HG02798 (cell line): ENCODE results near the gene ANKRD18A.
"Not testable (repeated sequence)": the region's sequence is repeated elsewhere in the genome, so short reads cannot be mapped to it uniquely, and the experiment has no call there.

Experiments
- ATAC-seq: cut with Tn5 transposase; IDR thresholded peaks from one replicate; pipeline ENCODE4 v1.9.1; 2021; ENCODE audit warnings: mild to moderate bottlenecking; ENCODE audit not compliant: unreplicated experiment, poor library complexity

ANKRD18A gene

GRCh38 chr9:38634315-38634714 is 13.9 kb upstream of the ANKRD18A start:
- no peak for ATAC-seq

GRCh38 chr9:38629511-38629910 is 9.1 kb upstream of the ANKRD18A start:
- no peak for ATAC-seq

GRCh38 chr9:38626006-38626405 is 5.6 kb upstream of the ANKRD18A start:
- no peak for ATAC-seq

- no peak for ATAC-seq
Observed at GRCh38 chr9:38622951-38623350, 2.6 kb upstream of the ANKRD18A start.

GRCh38 chr9:38622288-38622674 is 1.9 kb upstream of the ANKRD18A start:
- no peak for ATAC-seq

GRCh38 chr9:38621434-38622287 is 1.3 kb upstream of the ANKRD18A start:
- ATAC-seq = peak; percentile 39

- no peak for ATAC-seq
Observed at GRCh38 chr9:38619556-38620447, 594 bp downstream of the ANKRD18A start.

GRCh38 chr9:38598029-38598745 is 22.2 kb downstream of the ANKRD18A start:
- not testable (repeated sequence) for ATAC-seq

GRCh38 chr9:38595117-38595516 is 25.3 kb downstream of the ANKRD18A start:
- not testable (repeated sequence) for ATAC-seq

GRCh38 chr9:38591346-38592063 is 28.9 kb downstream of the ANKRD18A start:
- ATAC-seq = not testable (repeated sequence)

GRCh38 chr9:38583765-38584164 is 36.6 kb downstream of the ANKRD18A start:
- not testable (repeated sequence) for ATAC-seq

GRCh38 chr9:38580112-38580511 is 40.3 kb downstream of the ANKRD18A start:
- not testable (repeated sequence) for ATAC-seq

GRCh38 chr9:38576181-38576580 is 44.2 kb downstream of the ANKRD18A start:
- not testable (repeated sequence) for ATAC-seq

- not testable (repeated sequence) for ATAC-seq
Observed at GRCh38 chr9:38566048-38566447, 54.3 kb downstream of the ANKRD18A start.

- ATAC-seq = not testable (repeated sequence)
Observed at GRCh38 chr9:38565178-38565577, 55.2 kb downstream of the ANKRD18A start.

GRCh38 chr9:38563911-38564310 is 56.5 kb downstream of the ANKRD18A start:
- ATAC-seq = not testable (repeated sequence)

- not testable (repeated sequence) for ATAC-seq
Observed at GRCh38 chr9:38561134-38561533, 59.3 kb downstream of the ANKRD18A start.

- not testable (repeated sequence) for ATAC-seq
Observed at GRCh38 chr9:38559172-38559571, 61.2 kb downstream of the ANKRD18A start.

- not testable (repeated sequence) for ATAC-seq
Observed at GRCh38 chr9:38557746-38558145, 62.6 kb downstream of the ANKRD18A start.

- ATAC-seq = not testable (repeated sequence)
Observed at GRCh38 chr9:38554966-38555365, 65.4 kb downstream of the ANKRD18A start.
